Eye (tissue), 1 donor: ENCODE measurements around the gene NADK.
A peak's percentile ranks its signal among the peaks of the same experiment; 100 is the strongest.
"Not testable (repeated sequence)": the region's sequence is repeated elsewhere in the genome, so short reads cannot be mapped to it uniquely, and the experiment has no call there.

Source experiments
- DNase-seq: peaks from one replicate; pipeline ENCODE4 v3.0.0-alpha.2; 2015

NADK gene

GRCh38 chr1:1745651-1746565 is 32.4 kb downstream of the NADK start:
- peak; percentile 79 for DNase-seq

- not testable (repeated sequence) for DNase-seq
These were observed 35.7 kb downstream of the NADK start for GRCh38 chr1:1742529-1742928.

GRCh38 chr1:1741013-1741412 is 37.3 kb downstream of the NADK start:
- not testable (repeated sequence) for DNase-seq

- not testable (repeated sequence) for DNase-seq
These were observed 39.4 kb downstream of the NADK start for GRCh38 chr1:1738799-1739337.

- DNase-seq = not testable (repeated sequence)
These were observed 40.3 kb downstream of the NADK start for GRCh38 chr1:1737675-1738590.

- DNase-seq = no peak
These were observed 45.9 kb downstream of the NADK start for GRCh38 chr1:1732381-1732780.

- DNase-seq = no peak
These were observed 47.4 kb downstream of the NADK start for GRCh38 chr1:1730870-1731269.

GRCh38 chr1:1730230-1730629 is 48.0 kb downstream of the NADK start:
- DNase-seq = not testable (repeated sequence)

- DNase-seq = not testable (repeated sequence)
These were observed 49.0 kb downstream of the NADK start for GRCh38 chr1:1729116-1729816.

GRCh38 chr1:1728308-1729005 is 49.8 kb downstream of the NADK start:
- DNase-seq = not testable (repeated sequence)

- not testable (repeated sequence) for DNase-seq
These were observed 51.1 kb downstream of the NADK start for GRCh38 chr1:1727131-1727651.

- not testable (repeated sequence) for DNase-seq
These were observed 52.2 kb downstream of the NADK start for GRCh38 chr1:1726088-1726487.

GRCh38 chr1:1724035-1724864 is 54.0 kb downstream of the NADK start, which contains the start of gene CDK11A:
Gene CDK11A (minus strand): TSS chr1:1724357. CDS start chr1:1722818, 1,539 bp downstream.
- DNase-seq = peak; percentile 99

GRCh38 chr1:1721201-1721600 is 57.1 kb downstream of the NADK start:
- DNase-seq = no peak

GRCh38 chr1:1715109-1715883 is 63.0 kb downstream of the NADK start:
- not testable (repeated sequence) for DNase-seq

GRCh38 chr1:1707897-1708296 is 70.4 kb downstream of the NADK start:
- not testable (repeated sequence) for DNase-seq

GRCh38 chr1:1707241-1707640 is 71.0 kb downstream of the NADK start:
- not testable (repeated sequence) for DNase-seq

GRCh38 chr1:1705623-1706022 is 72.6 kb downstream of the NADK start:
- not testable (repeated sequence) for DNase-seq

- not testable (repeated sequence) for DNase-seq
These were observed 73.8 kb downstream of the NADK start for GRCh38 chr1:1704284-1704957.
